G401 (cell line): ENCODE data around the gene DNAJC24. TPM values are rescaled to one million over a fixed set of nuclear protein-coding genes. Genes with fewer than 3 reads are reported as not detected.

Experiments used
- DNase-seq: peaks from one replicate; pipeline ENCODE4 v3.0.0-alpha.2; 2015; ENCODE audit warnings: low spot score
- in situ Hi-C: cut with HindIII; loops from 2 replicates; pipeline ENCODE4 v1.10.0; 2016; ENCODE audit warnings: low sequenced_read_pairs, mixed read lengths
- total RNA-seq: library from RNA; depleted of rRNA; stranded (reverse); fragments of >200 nt; shearing (Covaris generic); gene quantifications from 2 replicates; pipeline ENCODE4 v1.2.3, GENCODE V29; 2014

The DNAJC24 gene
- total RNA-seq, 1 experiment from 2014 or later: 10.9 TPM

DNA sequence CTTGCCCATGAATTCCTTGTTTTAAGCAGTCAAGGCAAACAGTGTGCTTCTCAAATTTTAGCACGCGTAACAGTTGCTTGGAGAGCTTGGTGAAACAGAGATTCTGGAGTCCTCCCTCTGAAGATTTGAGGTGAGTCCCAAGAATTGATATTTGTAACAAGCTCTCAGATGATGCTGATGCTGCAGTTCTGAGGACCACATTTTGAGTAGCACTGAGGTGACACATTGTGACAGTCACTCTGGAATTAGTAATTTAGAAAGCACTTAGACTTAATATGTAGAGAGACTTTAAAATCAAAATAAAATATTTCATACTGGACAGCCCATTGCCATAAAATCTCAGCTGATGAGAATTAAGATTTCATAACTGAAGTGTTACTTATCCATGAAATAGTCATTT is 38.5 kb downstream of the DNAJC24 start:
- in situ Hi-C loops: no loop called here

DNA sequence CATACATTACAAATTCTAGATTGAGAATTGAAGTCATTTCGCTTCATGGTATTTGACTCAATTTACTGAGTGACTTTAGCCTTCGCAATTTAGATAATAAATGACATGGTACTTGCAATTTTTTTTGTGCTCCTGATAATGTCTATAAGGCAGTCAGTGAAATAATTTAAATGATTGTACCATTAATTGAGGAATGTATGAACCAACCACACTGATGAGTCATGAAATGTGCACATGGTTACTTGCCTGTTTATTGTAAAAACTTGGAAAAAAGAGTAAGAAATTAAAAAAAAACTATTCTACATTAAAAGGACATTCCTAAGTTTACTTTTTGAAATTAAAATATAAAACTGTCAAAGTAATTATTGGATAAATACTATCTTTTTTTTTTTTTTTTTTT is 43.3 kb downstream of the DNAJC24 start:
- no peak for DNase-seq
- in situ Hi-C loops: no loop called here

More for the DNA sequence above, 38.5 kb downstream of the DNAJC24 start:
- no peak for DNase-seq

DNA sequence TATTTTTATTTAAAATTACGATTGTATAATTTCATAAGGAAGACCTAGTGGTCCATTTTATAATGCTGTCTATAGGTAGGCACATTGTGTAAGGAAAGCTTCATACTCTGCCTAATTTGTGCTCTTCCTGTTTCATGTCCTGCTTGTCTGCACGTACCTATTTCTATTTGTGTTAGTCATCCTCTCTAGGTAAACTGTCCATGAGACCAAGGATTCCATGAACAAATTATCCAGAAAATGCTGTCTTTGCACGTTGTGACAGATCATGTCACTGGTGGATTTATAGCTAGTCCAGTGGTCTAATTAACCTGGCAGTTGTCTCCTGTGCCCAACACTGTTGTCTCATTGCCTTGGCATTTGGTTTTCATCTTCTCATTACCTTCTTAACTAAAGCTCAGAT is 44.7 kb downstream of the DNAJC24 start:
- in situ Hi-C loops: no loop called here
- DNase-seq: no peak

DNA sequence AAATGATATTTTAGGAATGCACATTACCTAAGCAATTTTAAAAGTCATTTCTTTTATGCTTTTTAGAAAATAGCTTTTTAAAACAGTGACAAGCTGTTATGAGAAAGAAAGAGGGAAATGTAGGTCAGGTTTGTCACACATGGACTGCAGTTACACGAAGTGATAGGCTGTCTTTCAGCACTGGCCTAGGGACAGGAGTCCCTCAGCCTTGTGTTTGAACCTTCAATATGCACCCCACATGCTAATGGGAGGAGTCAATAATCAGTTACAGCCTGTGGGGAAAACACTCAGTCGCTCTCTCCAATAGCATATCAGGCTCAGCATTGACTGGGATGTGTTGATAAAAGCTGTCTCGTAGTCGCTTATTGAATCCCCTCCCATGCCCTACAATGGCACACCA is 45.8 kb downstream of the DNAJC24 start:
- in situ Hi-C loops: no loop called here
- DNase-seq: no peak

DNA sequence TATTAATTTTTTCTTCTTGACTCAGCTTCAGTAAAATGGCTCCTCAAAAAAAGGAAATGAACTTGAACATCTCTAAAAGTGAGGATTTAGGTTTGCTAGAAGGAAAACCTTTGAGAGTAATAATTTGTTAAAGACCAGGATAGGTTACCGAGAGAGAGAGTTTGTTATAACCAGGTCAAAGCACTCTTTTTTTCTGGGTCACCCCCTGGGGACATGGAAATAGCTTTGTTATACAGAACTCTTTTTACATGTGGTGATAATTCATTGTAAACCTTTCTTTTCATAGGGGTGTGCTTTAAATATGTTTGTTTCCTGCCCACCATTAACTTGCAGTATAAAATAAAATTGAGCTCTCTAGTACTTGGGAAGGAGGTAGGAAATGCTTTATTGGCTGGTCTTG is 47.7 kb downstream of the DNAJC24 start:
- no peak for DNase-seq
- in situ Hi-C loops: no loop called here

DNA sequence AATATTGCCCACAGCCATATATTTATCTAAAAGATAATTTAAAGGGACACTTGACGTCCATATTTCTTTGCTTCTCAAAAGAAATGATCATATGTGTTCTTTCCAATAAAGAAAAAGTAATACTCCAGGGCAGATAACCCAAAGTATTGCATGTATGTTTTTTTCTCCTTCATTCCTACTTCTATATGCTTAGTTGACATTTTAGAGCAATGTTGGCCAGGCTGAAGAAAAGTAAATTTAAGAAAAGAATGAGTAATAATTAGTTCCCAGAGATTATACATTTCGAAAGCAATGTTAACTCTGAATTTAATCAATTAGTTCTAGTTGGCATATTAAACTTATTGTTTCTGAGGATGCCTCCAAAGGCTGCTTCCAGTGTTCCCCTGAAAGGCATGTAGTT is 48.2 kb downstream of the DNAJC24 start:
- in situ Hi-C loops: no loop called here
- DNase-seq: no peak

DNA sequence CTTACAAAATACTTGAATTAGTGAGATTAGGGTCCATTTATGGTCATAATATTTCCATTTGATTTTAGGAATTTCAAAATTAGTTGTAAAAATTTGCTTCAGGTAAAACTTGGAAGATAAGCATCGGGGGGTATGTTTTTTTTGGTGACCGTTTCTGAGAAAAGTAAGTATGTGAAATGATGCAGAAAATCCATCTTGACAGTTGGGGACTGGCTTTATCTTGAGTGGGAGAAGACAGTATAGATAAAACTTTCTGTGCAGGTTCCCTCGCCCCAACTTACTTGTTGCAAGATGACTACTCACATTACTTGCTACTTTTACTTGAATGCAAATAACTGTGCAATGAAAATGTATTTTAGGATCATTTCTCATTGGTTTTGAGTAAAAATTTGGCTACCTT is 49.5 kb downstream of the DNAJC24 start:
- DNase-seq: no peak
- in situ Hi-C loops: no loop called here

DNA sequence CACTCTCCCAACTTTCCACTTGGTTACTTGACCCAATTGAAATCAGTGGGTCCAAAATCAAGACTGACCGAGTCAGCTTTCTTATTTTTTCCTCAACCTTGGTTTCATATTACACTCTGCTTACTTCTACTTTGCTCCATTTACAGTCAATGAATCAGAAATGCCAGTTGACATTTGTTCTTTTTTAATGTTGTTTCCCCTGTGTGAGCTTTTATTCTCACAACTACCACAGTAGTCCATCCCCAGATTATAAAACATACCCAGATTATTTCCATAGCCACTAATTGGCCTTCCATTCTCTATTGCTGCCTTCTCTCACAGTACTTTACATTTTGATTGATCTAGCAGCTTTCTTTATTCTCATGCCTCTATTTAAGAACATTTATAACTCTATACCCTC is 50.0 kb downstream of the DNAJC24 start:
- in situ Hi-C loops: no loop called here
- DNase-seq: no peak

DNA sequence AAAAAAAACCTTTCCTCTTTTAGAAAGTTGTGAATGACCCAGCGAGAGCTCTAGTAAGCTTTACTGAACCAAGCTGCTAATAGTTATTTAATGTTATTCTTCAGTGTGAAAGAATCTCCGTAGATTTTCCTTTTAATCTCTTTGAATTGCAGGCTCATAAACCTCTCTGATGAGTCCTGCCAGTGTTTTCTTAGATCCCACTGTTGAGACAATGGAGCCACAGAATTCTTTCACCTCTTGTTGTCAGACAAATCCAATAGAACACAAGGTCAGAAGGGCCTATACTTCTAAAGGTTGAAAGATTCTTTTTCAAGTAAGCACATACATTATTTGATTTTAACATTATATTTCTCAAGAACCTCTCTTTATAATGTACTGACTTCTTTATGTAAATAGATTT is 52.2 kb downstream of the DNAJC24 start:
- DNase-seq: no peak
- in situ Hi-C loops: no loop called here

DNA sequence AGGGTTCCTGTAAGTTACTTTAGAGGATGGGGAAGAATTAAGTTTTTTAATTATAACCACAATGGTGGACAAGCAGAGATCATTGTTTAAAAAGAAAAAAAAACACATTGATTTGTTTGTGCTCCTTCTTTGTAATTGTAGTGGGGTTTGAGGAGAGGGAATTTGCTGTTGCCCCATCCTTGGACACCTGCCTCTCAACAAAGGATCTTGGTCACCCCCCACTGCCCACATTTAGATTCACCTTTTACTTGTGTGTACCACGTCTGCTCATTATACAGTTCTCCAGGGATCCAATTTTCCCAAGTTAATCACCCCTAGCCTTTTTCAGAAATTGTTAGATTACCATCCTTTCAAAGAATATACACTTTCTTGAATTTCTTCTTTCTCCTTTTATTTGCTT is 53.0 kb downstream of the DNAJC24 start:
- no peak for DNase-seq
- in situ Hi-C loops: no loop called here

DNA sequence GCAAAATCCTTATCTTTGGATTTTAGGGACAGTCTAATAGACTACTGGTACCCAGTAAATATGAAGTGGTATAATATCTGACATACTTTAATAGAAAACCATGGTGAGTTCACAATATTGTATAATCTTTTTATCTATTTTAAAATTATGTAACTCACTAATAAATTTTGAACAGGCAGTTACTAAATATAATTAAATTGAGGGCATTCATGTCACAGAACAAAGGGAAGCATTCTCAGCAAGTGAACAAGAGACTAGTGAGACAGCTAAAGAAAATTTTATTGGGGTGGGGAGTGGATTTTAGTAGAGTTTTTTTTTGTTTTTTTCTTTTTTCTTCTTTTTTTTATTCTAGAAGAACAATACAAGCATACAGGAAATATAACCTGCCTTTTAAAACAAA is 55.0 kb downstream of the DNAJC24 start:
- in situ Hi-C loops: no loop called here

DNA sequence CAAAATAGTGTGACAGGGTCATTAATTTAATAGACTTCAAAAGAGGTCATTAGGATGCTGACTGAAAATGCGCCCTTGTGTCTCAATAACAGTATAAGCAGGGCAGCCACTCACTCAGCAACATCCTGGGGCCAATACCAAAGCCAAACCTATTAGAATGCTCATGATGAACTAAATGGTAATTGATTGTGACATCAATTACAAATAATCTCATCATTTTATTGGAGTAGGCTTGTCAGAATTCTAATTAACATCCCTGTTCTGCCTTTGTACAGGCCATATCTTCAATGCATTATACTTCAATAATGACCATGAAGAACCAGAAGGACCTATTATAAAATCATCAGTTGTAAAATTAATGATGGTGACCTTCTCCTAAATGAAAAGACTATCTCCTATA is 64.2 kb downstream of the DNAJC24 start:
- in situ Hi-C loops: no loop called here
- no peak for DNase-seq

More for the DNA sequence above, 55.0 kb downstream of the DNAJC24 start:
- no peak for DNase-seq

DNA sequence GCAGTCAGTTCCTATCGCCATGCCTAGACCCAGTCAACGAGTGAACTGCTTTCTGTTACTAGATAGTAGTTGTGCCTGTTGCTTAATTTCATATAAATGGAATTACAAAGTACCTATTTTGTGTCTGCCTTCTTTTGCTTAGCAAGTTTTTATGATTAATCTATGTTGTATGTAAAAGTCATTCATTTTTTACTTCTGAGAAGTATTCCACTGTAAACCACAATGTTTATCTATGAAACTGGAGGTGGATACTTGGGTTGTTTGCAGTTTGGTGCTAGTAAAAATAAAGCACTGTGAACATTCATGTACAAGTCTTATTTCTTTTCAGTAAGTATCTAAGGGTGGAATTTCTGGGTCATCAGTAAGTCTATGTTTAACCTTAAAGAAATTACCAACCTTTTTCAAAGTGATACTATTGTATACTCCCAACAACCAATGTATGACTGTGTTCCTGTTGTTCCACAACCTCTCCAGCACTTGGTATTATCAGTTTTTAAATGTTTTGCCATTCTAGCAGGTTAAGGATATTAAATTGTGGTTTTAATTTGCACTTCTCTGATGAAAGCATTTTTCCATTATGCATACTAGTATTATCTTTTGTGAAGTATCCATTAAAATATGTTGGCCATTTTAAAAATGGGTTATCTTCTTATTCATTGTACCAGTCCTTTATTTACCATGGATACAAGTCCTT is 68.2 kb downstream of the DNAJC24 start:
- in situ Hi-C loops: no loop called here
- no peak for DNase-seq

DNA sequence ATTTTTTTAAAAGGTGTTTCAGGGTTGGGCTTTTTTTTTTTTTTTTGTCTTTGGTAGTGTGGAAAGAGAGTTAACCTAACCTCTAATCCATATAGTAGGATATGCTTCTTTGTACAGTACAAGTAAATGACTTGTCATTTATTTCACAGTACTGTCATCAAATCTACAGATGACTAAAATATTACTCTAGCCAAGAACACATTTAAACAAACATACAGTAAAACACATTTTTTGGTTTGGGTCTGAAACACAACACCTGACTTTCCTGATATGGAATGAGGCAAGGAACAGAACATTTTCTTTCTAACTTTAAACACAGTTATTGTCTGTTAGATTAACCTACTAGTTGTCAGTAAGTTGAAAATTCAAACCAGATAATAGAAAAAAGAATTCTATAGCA is 71.6 kb downstream of the DNAJC24 start:
- in situ Hi-C loops: no loop called here
- no peak for DNase-seq

DNA sequence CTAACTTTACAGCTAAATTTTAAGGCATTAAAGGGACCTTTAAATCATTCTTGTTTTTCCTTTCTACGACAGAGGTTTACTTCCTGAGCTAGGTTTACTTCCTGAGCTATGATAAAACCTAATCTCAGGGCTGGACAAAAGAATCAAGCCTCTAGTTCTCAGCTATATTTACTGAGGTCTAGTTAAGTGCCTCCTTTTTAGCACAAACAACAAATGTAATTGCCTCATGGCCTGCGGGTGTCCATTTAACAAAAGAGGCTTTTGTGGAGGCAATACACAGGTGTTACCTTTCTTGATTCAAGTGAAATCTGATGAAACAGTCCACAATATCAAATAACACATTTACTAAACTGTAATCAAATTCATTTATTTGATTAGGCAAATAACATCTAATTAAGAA is 72.4 kb downstream of the DNAJC24 start:
- DNase-seq: no peak
- in situ Hi-C loops: no loop called here

DNA sequence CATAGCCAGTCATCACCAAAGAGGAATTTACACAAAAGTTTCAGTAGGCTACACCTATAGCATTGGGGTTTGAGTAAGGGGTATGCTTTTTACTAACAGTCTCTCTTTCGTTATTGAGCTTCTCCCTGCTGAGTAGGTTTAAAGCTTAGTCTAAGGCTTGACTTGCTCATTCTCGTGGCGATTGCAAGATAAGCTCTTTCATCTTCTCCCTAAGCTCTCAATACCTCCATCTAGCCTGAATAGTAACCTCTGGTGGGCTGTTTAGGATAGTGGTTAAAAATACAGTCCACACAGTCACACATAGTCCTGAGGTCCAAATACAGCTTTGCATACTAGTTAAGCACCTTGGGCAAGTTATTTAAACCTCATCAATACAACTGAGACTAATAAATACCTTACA is 74.1 kb downstream of the DNAJC24 start:
- DNase-seq: no peak

DNA sequence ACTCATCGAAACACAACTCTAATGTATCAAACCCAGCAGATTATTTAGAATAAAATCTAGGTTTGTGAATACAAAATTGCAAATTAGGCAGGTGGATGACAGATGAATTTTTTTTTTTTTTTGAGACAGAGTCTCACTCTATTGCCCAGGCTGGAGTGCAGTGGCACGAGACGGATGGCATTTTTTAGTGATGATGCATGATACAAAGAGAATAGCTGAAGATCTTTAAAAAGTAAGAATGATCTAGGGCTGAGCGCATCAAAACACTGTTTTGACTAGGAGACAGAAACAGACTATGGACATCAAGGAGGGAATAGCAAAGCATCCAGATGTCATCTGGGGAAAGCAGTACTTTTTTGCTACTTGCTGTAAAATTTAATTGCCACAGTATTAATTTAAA is 76.0 kb downstream of the DNAJC24 start:
- in situ Hi-C loops: no loop called here
- DNase-seq: no peak

More for the DNA sequence above, 74.1 kb downstream of the DNAJC24 start:
- in situ Hi-C loops: no loop called here

DNA sequence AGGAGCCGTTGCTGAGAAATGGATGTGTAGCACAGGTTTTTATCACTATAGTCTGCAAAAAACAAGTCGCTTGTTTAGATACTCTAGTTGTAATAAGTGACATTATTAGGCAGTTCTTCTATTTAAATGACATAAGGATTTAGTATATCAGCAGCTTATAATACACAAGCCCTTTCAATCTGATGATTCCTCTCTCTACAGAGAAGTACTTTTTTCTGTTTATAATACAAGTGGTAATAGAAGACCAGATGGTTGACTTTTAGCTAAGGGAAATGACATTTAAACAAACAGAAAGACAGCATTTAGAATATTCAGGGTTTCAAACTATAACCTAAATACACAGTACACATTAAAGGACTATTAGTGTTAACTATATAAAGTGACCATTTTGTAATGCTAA is 79.4 kb downstream of the DNAJC24 start:
- no peak for DNase-seq
- in situ Hi-C loops: no loop called here

DNA sequence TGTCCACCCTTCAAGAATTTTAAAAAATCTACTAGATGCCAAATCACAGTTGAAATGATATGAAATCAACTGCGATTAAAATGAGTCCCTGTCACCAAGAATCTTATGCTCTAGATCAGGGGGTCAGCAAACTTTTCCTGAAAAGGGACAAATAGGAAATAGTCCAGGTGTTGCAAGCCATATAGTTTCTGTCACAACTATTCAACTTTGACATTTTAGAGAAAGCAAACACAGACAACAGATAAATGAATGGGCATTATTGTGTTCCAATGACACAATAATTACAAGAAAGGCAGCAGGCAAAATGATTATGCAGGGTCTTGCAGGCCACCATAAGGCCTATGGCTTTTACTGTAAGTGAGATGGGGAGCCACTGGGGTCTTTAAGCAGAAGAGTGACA is 81.2 kb downstream of the DNAJC24 start:
- DNase-seq: no peak
- in situ Hi-C loops: no loop called here

DNA sequence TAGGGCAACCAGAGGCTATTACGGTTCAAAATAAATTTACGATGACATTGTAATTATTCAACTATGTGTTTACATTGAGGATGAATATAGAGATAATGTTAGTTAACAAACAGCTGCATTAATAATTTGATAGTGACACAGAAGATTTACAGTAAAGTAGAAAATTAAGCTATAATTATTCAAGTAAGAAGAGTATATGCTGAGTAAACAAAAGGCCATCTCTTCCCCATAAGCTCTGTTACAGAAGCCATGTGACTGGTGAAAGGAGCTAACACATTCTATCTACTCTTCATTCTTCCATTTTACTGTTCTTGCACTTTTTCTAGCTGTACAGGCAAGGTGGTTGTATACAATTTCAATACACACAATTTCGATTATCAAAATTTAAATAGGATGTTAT is 85.5 kb downstream of the DNAJC24 start:
- in situ Hi-C loops: no loop called here
- no peak for DNase-seq

DNA sequence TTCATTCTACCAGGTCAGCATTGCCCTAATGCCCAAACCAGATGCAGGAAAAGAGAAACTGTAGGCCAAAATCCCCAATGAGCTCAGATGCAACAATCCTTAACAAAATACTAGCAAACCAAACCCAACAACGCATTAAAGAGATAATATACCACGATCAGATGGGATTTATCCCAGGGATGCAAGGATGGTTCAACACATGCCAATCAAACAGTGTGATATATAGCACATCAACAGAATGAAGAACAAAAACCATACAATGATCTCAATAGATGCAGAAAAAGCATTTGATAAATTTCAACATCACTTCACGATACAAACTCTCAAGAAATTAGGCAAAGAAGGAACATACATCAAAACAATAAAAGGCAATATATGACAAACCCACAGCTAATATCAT is 94.8 kb downstream of the DNAJC24 start:
- in situ Hi-C loops: no loop called here
- DNase-seq: no peak

DNA sequence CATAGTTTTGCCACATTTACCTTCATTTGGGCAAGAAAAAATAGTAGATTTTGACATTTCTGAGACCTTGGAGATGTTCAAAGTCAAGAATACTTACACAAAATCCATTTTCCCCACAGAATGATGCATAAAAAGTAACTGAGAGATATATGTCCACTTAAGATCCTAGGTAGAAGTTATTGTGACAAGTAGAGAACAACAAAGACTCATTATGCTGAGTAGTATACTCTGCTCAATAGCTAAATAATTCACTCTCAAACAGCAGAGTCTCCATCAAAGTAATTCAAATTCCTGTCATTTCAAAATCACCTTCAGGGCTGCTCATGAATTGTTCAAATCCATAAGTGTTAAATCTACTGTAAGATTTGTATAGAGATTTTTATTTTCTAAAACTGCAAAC is 104.4 kb downstream of the DNAJC24 start:
- in situ Hi-C loops: no loop called here
- no peak for DNase-seq
